ENCODE results near the gene VAC14.
"Not testable (repeated sequence)": the region's sequence is repeated elsewhere in the genome, so short reads cannot be mapped to it uniquely, and the experiment has no call there.

Gene VAC14

GRCh38 chr16:70800781-70801480, at the start of gene VAC14:
TSS of gene VAC14 (minus strand) at chr16:70801158. CDS start at chr16:70800900, 258 bp downstream.
- DNase-seq, result peak; percentile 95
- in situ Hi-C loops (cut with HindIII; ENCODE audit: low pct_ligation_motif_present, low pct_unique_long_range_greater_than_20kb, low sequenced_read_pairs), result no loop called here

- DNase-seq; in situ Hi-C loops (cut with HindIII; ENCODE audit: low pct_ligation_motif_present, low pct_unique_long_range_greater_than_20kb, low sequenced_read_pairs): not testable (repeated sequence)
Observed at GRCh38 chr16:70823498-70824118, 22.6 kb upstream of the VAC14 start.

GRCh38 chr16:70822734-70823133, 21.8 kb upstream of the VAC14 start:
- DNase-seq; in situ Hi-C loops (cut with HindIII; ENCODE audit: low pct_ligation_motif_present, low pct_unique_long_range_greater_than_20kb, low sequenced_read_pairs): not testable (repeated sequence)

GRCh38 chr16:70818088-70818487, 17.1 kb upstream of the VAC14 start:
- in situ Hi-C loops (cut with HindIII; ENCODE audit: low pct_ligation_motif_present, low pct_unique_long_range_greater_than_20kb, low sequenced_read_pairs); DNase-seq: not testable (repeated sequence)

- in situ Hi-C loops (cut with HindIII; ENCODE audit: low pct_ligation_motif_present, low pct_unique_long_range_greater_than_20kb, low sequenced_read_pairs), result no loop called here
- no peak for DNase-seq
Observed at GRCh38 chr16:70809392-70810060, 8.6 kb upstream of the VAC14 start.

- in situ Hi-C loops (cut with HindIII; ENCODE audit: low pct_ligation_motif_present, low pct_unique_long_range_greater_than_20kb, low sequenced_read_pairs), result no loop called here
Observed at GRCh38 chr16:70808371-70808770, 7.4 kb upstream of the VAC14 start.

GRCh38 chr16:70805787-70806186, 4.8 kb upstream of the VAC14 start:
- in situ Hi-C loops (cut with HindIII; ENCODE audit: low pct_ligation_motif_present, low pct_unique_long_range_greater_than_20kb, low sequenced_read_pairs), result no loop called here
- DNase-seq, result no peak

More at GRCh38 chr16:70808371-70808770, 7.4 kb upstream of the VAC14 start:
- no peak for DNase-seq

GRCh38 chr16:70805380-70805779, 4.4 kb upstream of the VAC14 start:
- in situ Hi-C loops (cut with HindIII; ENCODE audit: low pct_ligation_motif_present, low pct_unique_long_range_greater_than_20kb, low sequenced_read_pairs), result no loop called here
- DNase-seq, result no peak

- in situ Hi-C loops (cut with HindIII; ENCODE audit: low pct_ligation_motif_present, low pct_unique_long_range_greater_than_20kb, low sequenced_read_pairs), result no loop called here
- DNase-seq, result peak; percentile 12
Observed at GRCh38 chr16:70804734-70805169, 3.8 kb upstream of the VAC14 start.

GRCh38 chr16:70804153-70804733, 3.3 kb upstream of the VAC14 start:
- in situ Hi-C loops (cut with HindIII; ENCODE audit: low pct_ligation_motif_present, low pct_unique_long_range_greater_than_20kb, low sequenced_read_pairs), result no loop called here
- peak; percentile 46 for DNase-seq

- no peak for DNase-seq
- in situ Hi-C loops (cut with HindIII; ENCODE audit: low pct_ligation_motif_present, low pct_unique_long_range_greater_than_20kb, low sequenced_read_pairs), result no loop called here
Observed at GRCh38 chr16:70803319-70803718, 2.4 kb upstream of the VAC14 start.

- no peak for DNase-seq
- in situ Hi-C loops (cut with HindIII; ENCODE audit: low pct_ligation_motif_present, low pct_unique_long_range_greater_than_20kb, low sequenced_read_pairs), result no loop called here
Observed at GRCh38 chr16:70801611-70802010, 653 bp upstream of the VAC14 start.

- in situ Hi-C loops (cut with HindIII; ENCODE audit: low pct_ligation_motif_present, low pct_unique_long_range_greater_than_20kb, low sequenced_read_pairs), result no loop called here
- peak; percentile 23 for DNase-seq
Observed at GRCh38 chr16:70800311-70800710, 647 bp downstream of the VAC14 start.

GRCh38 chr16:70796301-70796700, 4.7 kb downstream of the VAC14 start:
- in situ Hi-C loops (cut with HindIII; ENCODE audit: low pct_ligation_motif_present, low pct_unique_long_range_greater_than_20kb, low sequenced_read_pairs), result no loop called here
- no peak for DNase-seq

- in situ Hi-C loops (cut with HindIII; ENCODE audit: low pct_ligation_motif_present, low pct_unique_long_range_greater_than_20kb, low sequenced_read_pairs), result no loop called here
- peak; percentile 33 for DNase-seq
Observed at GRCh38 chr16:70795296-70795912, 5.6 kb downstream of the VAC14 start.

- DNase-seq, result no peak
- in situ Hi-C loops (cut with HindIII; ENCODE audit: low pct_ligation_motif_present, low pct_unique_long_range_greater_than_20kb, low sequenced_read_pairs), result no loop called here
Observed at GRCh38 chr16:70793851-70794502, 7.0 kb downstream of the VAC14 start.

- DNase-seq, result no peak
- in situ Hi-C loops (cut with HindIII; ENCODE audit: low pct_ligation_motif_present, low pct_unique_long_range_greater_than_20kb, low sequenced_read_pairs), result no loop called here
Observed at GRCh38 chr16:70790815-70791214, 10.1 kb downstream of the VAC14 start.

Data from ACHN (cell line).